AG08396 (cell line): ENCODE results near the gene UBE3B.

Experiments used
- DNase-seq: peaks from one replicate; pipeline ENCODE4 v3.0.0; 2012; ENCODE audit warnings: low spot score, mixed read lengths

The UBE3B gene

DNA sequence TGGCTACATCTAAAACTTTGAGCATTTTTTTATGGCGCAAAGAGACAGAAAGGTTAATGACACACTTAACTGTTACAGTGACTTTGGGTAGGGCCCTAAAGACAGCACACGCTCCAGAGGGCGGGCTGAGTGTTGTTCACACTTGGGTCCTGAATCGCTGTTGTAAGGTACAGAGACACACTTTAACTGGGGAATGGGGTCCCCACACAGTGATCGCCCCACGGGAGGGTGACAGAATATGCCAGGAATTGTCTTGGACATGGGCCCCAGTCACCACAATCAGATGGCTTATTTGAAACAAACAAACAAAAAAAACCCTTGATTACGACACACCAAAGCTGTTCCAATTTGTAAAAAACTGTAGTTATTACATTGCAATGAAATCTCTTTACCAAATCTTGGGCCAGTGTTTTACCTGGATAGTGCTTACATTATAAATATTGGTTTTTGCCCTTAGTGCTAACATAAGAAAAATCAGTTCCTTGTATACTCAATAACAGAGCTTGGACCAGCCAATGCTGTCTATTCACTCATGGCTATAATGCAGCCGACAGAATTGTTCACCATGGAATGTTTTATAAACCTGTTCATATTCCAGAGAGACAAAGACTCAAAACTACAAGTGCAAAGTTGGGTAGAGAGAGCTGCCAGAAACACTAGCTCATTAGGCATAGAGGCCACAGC is 28.6 kb upstream of the UBE3B start:
- DNase-seq, result no peak

DNA sequence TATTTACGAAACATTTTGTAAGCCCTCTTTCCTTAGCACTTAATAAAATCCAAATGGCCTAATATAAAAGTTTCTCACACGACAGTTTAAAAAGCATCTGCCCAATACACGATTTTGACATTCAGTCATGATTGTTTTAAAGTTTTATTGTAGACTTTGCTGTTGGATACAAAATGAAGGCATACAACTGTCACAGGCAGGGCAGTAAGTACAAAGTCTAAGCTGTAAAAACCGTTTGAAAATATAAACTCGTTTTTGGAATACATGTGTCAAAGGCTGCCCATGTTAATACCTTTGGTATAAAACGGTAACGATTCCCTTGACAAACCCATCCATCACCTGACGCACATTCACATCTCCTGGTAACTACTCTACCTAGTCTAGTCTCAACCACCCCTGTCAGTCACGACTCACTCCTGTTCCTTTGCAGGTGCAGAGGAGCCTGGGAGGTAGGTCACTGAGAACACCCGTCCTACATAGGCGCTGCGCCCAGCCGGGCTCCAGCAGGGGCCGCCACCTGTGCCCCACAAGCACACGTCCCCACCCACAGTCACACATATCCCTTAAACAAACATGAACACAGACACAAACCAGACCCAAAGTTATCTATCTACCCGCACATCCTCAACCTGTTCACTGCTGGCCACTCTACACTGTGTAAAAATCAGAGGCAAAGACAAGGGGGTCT is 27.4 kb upstream of the UBE3B start:
- DNase-seq, result no peak

DNA sequence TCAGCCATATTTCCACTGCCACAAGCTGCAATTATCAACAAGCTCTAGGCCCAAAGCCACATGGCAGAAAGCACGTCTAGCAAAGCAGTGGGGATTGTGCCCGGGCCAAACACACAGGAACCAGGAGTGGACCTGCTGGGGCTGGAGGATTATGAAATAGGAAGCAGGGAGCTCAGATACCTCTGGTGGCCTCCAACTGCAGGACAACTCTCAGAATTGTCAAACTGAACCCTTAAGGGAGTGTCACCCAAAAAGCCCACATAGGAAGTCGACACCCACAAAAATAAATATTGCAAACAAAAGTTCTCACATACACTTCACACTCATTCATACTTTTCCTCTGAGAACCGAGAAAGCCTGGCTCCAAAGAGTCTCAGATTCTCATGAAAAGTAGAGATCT is 26.5 kb upstream of the UBE3B start:
- DNase-seq, result no peak

DNA sequence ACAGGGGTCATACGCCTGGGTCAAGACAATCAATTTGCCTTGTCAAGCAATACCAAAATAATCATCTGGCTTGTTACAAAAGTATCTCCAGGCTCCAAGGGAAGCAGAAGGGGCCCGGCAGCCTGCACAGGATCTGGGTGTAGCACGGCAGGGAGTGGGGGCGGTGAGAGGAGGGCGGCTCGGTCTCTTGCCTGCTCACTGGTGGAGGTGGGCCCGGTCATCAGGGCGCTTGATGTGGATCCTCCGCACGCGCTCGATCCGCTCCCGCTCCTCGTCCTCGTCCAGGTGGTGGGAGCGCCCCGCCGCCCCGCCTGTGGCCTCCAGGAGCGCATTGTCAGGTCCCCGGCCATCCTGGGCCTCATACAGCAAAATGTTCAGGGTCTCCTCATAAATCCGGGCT is 26.0 kb upstream of the UBE3B start:
- no peak for DNase-seq

DNA sequence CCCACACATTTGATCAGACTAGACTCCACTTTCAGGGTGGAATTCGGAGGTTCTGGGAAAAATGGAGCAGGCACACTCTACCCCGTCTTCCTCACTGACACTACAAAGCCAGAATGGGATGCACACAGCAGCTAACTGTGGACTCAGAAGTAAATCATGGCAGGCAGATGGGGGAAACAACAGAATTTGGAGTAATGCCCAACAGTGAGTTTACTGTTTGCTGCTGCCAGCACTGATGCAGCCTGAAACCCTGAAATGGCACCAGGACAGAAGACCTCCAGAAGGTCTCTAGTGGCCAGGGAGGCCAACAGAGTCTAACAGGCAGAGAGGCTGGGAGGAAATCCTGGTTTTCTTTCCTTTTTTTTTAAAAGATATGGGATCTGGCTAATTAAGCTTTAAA is 24.9 kb upstream of the UBE3B start:
- no peak for DNase-seq

DNA sequence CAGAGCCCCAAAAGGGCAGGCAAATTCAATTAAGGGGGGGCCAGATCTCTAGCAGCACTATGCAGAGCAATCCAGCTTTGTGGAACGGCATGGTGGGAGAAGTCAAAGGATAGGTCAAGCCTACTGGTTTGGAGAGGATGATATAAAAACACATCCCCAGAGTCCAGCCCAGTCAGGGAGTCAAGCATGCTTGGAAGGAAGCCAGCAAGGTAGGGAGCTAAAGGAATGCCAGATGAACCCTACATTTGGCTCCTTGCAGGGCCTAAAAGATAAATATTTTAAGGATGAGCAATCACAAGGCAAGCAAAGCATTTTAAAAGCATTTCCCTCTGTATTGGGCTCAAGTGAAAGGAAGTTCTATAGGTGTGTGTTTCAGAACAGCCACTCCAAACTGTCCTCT is 21.7 kb upstream of the UBE3B start:
- no peak for DNase-seq

DNA sequence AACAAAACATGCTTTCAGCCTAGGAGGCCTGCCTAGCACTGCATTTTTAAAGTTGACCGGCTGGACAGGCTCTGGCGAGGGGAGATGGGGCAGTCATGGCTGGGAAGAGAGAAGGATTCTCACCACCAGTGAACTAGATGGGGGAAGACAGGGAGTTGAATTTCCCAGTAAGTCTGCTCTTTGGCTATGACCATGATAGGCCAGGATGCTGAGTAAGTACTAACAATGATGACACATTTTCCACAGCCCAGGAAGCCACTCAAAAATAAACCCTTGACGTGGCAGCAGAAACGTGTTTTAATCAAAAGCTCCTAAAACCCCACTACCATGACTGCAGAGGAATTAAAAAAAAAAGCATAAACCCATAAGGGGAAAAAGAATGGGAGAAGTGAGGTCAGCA is 19.3 kb upstream of the UBE3B start:
- DNase-seq, result peak; percentile 72

DNA sequence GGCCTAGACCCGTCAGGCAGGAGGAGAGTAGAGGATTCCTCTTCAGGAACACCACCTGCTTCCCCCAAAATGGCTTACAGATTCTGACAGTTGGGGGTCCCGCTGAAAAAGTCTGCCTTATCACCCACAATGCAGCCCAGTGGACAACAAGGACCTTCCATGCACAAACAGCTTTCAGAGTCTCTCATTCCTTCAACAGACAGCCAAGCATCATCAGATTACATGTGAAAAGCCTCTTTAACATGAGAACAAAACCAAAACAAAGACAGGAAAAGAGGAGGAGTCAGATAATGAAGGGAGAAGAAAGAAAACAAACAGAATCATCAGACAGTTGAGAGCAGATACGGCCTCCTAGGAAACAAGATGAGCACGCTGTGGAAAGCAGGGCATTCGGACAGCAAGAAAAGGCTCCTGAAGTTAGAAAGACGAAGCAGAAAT is 18.6 kb upstream of the UBE3B start:
- no peak for DNase-seq

DNA sequence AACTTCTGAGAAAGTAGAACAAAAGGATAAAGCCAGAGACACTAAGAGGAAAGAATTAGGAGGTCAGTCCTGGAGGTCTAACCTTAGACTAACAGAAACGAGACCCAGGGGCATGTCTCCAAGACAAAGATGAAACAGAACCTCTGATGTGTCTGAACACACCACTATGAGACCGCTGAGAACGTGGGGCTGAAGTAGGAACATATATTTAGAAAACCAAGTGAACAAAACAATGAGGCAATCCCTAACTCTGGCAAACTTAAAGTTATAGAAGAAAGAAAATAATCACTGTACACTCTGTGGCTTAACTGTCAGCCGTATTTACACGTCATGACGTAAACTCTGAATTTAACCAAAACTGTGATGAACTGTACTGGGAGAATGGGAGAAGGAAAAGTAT is 18.2 kb upstream of the UBE3B start:
- no peak for DNase-seq

DNA sequence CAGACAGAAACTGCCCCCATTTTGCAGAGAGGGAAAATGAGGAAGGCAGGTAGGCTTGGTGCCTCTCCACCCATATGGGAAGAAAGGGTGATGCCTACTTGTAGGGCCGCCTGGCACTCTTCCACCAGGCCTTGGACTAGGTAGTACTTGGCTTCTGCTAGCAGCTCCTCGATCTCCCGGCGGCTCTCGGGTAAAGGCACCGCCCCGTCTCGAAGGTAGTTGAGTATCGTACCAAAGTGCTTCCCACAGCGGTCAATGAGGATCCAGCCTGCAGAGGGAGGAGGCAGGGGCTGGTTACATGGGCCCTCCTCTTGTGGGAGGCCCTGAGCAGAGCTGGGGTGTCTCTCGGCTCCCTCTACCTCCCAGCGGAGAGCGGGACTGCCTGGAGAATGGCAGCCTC is 16.9 kb upstream of the UBE3B start:
- no peak for DNase-seq

DNA sequence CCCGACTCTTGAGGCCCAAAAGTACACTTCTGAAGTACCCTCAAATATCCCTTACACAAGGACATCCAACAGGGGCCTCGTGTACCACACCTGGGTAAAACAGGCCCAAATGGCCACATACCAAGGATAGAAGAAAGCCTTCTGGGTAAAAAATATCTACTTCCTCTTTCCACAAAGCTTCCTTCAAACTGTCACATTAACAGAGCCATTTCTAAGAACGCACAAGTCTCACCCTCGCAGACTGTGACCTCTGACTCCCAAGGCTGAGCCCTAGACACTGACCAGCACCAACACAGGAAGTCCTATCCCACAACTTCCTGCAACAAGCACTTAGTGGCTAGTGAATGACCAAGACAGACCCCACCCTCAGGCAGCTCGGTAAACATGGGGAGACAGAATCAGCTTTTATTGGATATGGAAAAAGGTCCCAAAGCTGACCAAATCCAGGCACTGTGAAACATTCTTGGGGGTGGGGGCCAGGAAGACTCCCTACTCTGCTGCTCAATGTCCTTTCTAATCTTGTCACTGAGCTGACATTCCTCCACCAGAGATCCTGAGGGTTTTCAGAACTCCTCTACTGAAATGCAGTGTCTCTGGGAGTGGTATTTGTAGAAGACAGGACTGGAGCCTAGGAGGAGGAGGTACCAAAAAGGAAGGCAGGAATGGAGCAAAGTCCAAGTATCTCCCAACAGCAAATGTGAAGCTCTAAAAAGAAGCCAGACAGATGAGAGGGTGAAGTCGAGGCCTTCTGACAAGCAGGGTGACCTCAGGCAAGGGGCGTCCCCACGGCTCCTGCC is 16.2 kb upstream of the UBE3B start:
- DNase-seq, result no peak

DNA sequence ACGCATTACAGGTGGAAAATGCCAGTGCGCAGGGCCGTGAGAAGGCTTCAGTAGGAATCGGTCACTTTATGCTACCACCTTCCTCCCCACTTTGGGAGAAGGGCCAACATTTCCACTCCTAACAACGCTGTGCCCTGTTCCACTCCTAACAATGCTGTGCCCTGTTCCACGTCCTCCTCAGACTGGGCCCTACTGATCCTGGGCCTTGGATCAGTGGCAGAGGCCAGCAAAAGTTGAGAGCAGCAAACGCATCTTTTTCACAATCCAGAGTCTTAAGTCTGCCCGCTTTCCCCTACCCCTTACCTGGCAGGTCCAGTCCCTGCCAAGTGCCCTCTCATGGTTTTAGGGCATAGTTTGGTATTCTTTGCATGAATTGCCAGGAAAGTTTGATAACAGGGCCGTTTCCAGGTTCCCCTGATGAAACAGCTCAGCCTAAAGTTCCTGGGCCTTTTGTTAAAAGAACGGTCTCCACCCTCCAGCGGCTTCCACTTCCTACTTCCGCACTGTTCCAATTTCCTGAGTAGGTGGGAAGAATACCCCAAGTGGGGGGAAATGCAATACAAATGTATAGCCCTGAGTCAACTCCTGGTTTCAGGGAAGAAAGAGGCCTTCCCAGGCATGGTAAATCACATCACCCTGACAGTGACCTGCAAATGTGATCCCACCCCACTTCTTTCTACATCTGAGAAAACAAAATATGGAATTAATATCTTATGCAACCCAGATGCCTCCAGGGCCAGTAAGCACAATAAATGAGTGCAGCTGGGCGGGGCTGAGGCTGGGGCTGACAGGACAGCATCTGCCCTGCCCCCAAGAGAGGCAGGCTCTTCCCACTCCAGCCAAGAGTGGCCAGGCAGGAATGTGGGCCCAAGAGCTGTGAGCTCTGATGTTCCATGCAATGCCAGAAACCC is 15.3 kb upstream of the UBE3B start:
- peak; percentile 87 for DNase-seq

DNA sequence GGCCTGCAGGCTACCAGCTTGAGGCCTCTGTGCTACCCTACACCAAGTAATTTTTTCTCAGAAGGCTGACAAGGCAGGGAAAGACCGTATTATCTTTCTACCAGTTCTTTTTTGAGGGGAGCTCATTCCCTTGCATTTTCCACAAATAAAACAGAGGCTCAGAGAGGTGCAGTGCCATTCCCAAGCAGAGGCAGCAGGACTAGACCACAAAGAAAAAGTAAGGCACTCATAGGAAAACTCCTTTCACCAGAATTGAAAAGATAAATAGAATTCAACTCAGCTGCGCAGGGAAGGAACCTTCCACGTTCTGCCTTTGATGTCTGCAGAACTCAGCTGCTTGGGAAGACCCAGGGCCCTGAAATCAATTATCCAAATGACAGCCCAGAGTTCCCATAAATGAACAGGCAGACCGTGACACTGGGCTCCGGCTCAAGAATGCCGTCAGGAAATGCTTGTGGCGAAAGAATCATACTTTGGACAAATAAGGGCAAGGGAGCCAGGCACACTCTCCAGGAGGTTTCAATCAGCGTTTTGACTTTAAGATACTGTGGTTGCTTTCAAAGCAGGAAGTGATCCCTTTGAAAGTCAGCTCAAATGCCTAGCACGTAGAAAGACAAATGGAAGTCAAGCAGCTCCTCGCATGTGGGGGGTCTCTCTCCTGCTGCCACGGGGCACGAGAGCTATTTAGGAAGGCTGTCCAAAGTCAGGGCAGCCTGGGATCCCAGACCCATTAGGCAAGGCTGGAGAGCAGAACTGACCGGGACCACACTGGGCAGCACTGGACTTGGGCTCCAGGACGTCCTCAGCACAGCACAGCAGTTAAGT is 14.4 kb upstream of the UBE3B start:
- DNase-seq, result peak; percentile 83

DNA sequence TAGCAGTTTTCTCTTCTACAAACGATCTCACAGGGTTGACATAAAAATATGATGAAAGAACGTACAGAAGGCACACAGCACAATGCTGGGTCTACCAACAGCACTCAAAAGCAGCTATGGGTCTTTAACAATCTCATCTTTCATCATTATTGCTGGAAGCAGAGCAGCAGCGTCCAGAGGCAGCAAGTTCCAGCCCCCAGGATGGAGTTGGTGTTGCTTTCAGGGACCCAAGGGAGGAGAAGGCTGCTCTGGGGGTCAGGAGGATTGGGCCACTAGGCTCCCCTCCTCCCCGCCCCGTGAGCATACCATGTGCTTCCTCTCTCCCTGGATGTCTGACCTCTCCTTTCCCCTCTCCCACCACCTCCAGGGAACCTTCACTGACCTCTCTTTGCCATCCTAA is 13.7 kb upstream of the UBE3B start:
- DNase-seq, result no peak

DNA sequence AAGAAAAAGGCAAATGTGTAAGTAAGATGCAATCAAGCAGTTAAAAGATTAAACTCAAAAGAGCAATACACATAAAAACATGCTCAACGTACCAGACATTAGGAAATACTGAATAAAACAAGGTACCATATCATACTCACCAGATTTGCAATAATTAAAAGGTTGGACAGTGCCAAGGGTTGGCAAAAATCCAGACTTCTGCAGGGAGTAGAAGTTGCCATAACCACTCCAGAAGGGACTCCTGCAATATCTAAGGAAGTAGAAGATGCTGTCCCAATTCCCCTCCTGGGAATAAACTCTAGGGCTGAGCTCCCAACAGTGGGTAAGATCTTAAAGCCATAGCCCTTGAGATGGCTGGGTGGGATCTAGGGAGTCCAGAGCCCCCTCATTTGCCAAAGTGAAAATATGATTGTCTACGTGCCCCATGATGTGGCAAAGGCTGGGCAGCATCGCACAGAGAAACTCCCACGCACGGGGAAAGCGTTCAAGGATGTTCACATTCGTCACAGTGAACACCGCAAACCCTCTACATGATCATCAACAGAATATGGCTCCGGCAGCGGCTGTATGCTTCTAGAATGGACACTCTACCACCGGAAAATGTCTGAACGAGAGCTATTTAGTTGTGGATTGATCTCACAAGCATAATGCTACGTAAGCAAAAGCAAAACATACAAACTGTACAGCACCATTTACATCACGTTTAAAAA is 12.6 kb upstream of the UBE3B start:
- DNase-seq, result no peak

DNA sequence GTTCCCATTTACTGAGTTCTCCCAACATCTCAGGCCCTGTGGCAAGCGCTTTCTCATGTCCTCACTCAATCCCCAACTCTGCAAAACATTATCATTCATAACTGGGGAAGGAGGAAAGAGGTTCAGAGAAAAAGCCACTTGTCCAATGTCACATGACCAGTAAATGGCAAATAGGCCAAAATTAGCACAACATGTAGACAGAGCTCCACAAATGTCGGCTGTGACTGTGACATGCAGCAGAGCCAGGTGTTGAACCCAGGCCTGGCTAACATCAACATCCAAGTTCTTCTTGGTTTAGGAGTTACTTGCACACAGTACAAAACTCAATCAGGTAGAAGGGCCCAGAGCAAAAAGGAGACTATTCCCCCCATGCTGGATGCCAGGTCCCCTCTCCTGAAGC is 11.1 kb upstream of the UBE3B start:
- no peak for DNase-seq

DNA sequence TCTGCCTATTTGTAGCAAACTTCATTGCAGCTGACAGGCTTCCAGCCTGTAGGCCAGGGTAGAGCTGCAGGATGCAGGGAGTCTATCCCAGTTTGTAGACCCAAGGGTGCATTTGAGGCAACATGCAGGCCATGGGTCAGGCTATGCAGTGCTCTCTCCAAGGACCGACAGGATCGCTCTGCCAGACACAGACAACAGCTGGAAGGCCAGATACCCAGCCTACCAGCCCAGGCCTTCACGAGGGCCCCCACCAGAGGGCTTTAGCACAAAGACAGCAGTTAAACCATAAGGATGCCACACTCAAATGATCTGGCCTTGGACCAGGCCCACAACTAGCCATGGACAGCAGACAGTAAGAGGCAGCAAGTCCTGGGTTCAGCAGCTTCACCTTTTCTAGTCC is 10.6 kb upstream of the UBE3B start:
- DNase-seq, result no peak

DNA sequence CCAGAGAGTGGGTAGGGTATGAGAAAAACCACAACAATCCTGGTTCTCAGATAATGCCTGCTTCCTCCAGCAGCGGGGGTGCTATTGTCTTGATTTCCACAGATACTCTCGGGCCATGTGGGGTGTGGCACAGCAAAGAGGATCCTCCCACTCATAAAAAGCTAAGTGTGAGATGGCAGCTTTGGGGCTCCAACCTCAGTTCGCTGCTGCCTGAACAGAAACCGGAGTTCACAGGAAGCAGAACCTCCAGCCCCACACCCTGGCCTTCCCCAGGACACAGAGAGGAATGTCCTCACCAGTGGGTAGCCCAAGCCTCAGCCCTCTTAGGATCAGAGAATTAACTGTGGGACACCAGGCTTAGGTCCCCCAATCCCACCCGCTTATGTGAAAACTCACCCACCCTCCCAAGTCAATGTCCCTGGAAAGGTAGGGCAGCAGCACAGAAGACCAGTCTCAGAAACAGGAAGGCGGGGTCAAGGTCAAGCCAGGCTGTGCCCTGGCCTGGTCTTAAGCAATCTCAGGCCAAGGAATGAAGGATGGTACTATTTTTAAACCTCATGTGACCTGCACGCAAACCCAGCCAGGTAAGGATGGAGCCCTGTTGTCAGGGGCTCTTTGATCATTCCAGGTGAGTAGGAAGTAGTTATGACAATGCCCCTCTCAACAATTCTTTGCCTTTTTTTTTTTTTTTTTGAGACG is 9.3 kb upstream of the UBE3B start:
- no peak for DNase-seq

DNA sequence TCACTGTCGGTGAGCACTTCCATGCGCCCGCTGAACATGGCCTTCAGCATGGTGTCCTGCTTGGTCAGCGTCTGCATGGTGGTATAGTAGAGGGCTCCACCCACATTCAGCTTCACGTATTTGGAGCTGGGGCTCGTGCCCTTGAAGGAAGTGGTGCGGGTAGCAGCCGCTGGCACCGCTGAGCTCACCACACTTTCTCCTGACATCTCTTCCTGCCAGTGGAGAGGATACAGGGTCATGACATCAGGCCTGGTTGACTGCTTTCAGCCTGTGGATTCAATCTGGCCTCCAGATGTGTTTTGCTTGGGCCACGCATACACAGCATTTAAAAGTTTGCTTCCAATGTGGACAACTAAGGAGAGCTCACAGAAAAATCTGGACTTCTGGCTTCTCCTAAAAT is 7.9 kb upstream of the UBE3B start:
- DNase-seq, result no peak

DNA sequence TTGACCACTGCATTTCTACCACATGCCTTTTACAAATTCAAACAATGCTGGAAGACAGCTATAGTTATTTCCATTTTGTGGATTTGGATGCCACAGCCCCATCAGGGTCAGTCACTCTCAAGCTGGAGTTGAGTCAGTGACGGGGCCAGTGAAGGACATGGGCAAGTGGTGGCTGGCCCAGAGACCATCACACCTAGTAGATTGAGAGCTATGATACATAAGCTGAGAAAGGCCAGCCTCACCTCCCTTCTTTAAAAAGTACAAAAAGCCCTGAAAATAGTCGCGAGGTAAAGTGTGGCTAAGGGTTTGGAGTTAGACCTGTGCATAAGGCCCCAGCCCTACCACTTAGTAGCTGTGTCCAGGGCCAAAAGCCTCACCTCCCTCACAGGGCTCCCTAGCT is 4.4 kb upstream of the UBE3B start:
- no peak for DNase-seq
